HepG2 (cell line): ENCODE results near the gene INSIG1. TPM values are rescaled to one million over a fixed set of nuclear protein-coding genes. Genes with fewer than 3 reads are reported as not detected.

ENCODE experiments used
- ATAC-seq: fragments of 200-7000 bp; cut with Tn5 transposase; 3 replicates; pipeline ENCODE4 v1.9.1; 2020; ENCODE audit warnings: mild to moderate bottlenecking, moderate library complexity
- BruUV-seq: library from RNA; stranded (reverse); fragments of 400-500 nt; replicated peaks from 2 replicates; lab custom pipeline; 2021; lab: Mats Ljungman, UMichigan
- CTCF ChIA-PET: fragments of 300-600 bp; formaldehyde crosslinking; extraction: SDS; loops from one replicate; lab custom pipeline; 2021; ENCODE audit warnings: low total read pairs, inconsistent platforms, low intra/inter-chr PET ratio; lab: Yijun Ruan, JAX
- POLR2A ChIA-PET: fragments of 350-600 bp; sonication (Branson Sonifier 250); formaldehyde crosslinking; loops from one replicate; lab custom pipeline; 2020; ENCODE audit warnings: antibody characterized with exemption, inconsistent platforms; lab: Yijun Ruan, JAX
- DNase-seq: peaks from one replicate; pipeline ENCODE4 v3.0.0-alpha.2; 2015; ENCODE audit warnings: low spot score
- FAIRE-seq: peaks from 3 replicates; lab custom pipeline; 2011; peaks lifted over from hg19 to GRCh38; lab: Jason Lieb, UNC
- H2AFZ ChIP-seq: one replicate; pipeline ENCODE4 v1.6.1; 2011; ENCODE audit warnings: low read length, inconsistent platforms
- H3K27ac ChIP-seq: fragments of 300-600 bp; 3 replicates; pipeline ENCODE4 v1.8.0; 2011; ENCODE audit warnings: mixed run types, mild to moderate bottlenecking, mixed read lengths, low read length, inconsistent platforms; ENCODE audit not compliant: insufficient read depth; ENCODE audit errors: extremely low read length
- H3K27me3 ChIP-seq, 2 experiments: fragments of 200-600 bp in 1 of 2; 2 replicates in 1 of 2; 3 replicates in 1 of 2; pipeline versions ENCODE4 v1.6.0 to v1.8.0; 2011; ENCODE audit warnings: low read length in 2 of 2, mild to moderate bottlenecking in 2 of 2, moderate library complexity in 2 of 2, inconsistent platforms in 1 of 2; ENCODE audit not compliant: insufficient read depth in 2 of 2, control insufficient read depth in 1 of 2
- H3K36me3 ChIP-seq, 2 experiments: fragments of 200-600 bp in 1 of 2; replicated peaks in 1 of 2; 2 replicates in 1 of 2; 3 replicates in 1 of 2; pipeline versions ENCODE4 v1.5.1 to v1.8.0; 2011; ENCODE audit warnings: low read length in 2 of 2, inconsistent platforms in 1 of 2; ENCODE audit not compliant: insufficient read depth in 2 of 2, control insufficient read depth in 1 of 2
- H3K4me1 ChIP-seq: 2 replicates; pipeline ENCODE4 v1.5.1; 2012; ENCODE audit warnings: low read length, inconsistent platforms; ENCODE audit not compliant: insufficient read depth
- H3K4me2 ChIP-seq: 2 replicates; pipeline ENCODE4 v1.6.0; 2011; ENCODE audit warnings: low read depth, low read length, inconsistent platforms
- H3K4me3 ChIP-seq, 3 experiments: fragments of 200-600 bp in 1 of 3; sonication (generic), shearing (Covaris generic) in 1 of 3; replicated peaks in 1 of 3; 2 replicates each; pipeline ENCODE4 v1.5.1; 2011 to 2016; ENCODE audit warnings: low read length in 3 of 3, inconsistent platforms in 2 of 3, low read depth in 2 of 3, mild to moderate bottlenecking in 2 of 3, control low read depth in 1 of 3, mixed read lengths in 1 of 3; ENCODE audit not compliant: insufficient read depth in 1 of 3
- H3K79me2 ChIP-seq: one replicate; pipeline ENCODE4 v1.6.1; 2011; ENCODE audit warnings: low read length, inconsistent platforms; ENCODE audit not compliant: insufficient read depth
- H3K9ac ChIP-seq: 2 replicates; pipeline ENCODE4 v1.6.0; 2011; ENCODE audit warnings: mild to moderate bottlenecking, low read depth, low read length, inconsistent platforms; ENCODE audit not compliant: insufficient read depth
- H3K9me3 ChIP-seq: 2 replicates; pipeline ENCODE4 v1.5.1; 2012; ENCODE audit warnings: mild to moderate bottlenecking, low read length
- H4K20me1 ChIP-seq: 2 replicates; pipeline ENCODE4 v1.6.0; 2011; ENCODE audit warnings: inconsistent platforms, mild to moderate bottlenecking, low read length, moderate library complexity; ENCODE audit not compliant: insufficient read depth
- ATF6 ChIP-seq: sonication (generic); formaldehyde crosslinking; conservative IDR thresholded peaks from 2 replicates; pipeline ENCODE4 v1.4.0; 2020; ENCODE audit warnings: missing genetic modification reagents
- CCAR2 ChIP-seq: fragments of 200-400 bp; formaldehyde crosslinking; optimal IDR thresholded peaks from 2 replicates; pipeline ENCODE3; 2018; ENCODE audit warnings: low read depth, mild to moderate bottlenecking, low read length, moderate library complexity
- CTCF ChIP-seq: sonication (generic); formaldehyde crosslinking; IDR thresholded peaks from 2 replicates; pipeline ENCODE4 v1.5.0; 2020; ENCODE audit warnings: mild to moderate bottlenecking, missing genetic modification reagents, moderate library complexity
- EP300 ChIP-seq, 3 experiments: sonication (generic) in 1 of 3; formaldehyde crosslinking in 1 of 3; IDR thresholded peaks; 2 replicates each; pipeline versions ENCODE4 v1.5.1 to v1.6.1; 2011 to 2020; ENCODE audit warnings: low read depth in 2 of 3, low read length in 2 of 3, borderline replicate concordance in 1 of 3, improper control_type of control experiment in 1 of 3, mild to moderate bottlenecking in 1 of 3, missing genetic modification reagents in 1 of 3, moderate library complexity in 1 of 3
- HNF1B ChIP-seq: sonication (generic); formaldehyde crosslinking; IDR thresholded peaks from 2 replicates; pipeline ENCODE4 v1.5.1; 2020; ENCODE audit warnings: mild to moderate bottlenecking, moderate library complexity, missing genetic modification reagents
- LBX2 ChIP-seq: sonication (generic); formaldehyde crosslinking; IDR thresholded peaks from 2 replicates; pipeline ENCODE4 v1.5.0; 2020; ENCODE audit warnings: missing genetic modification reagents, mild to moderate bottlenecking, borderline replicate concordance
- MEIS2 ChIP-seq: sonication (generic); formaldehyde crosslinking; IDR thresholded peaks from 2 replicates; pipeline ENCODE4 v1.9.0; 2021; ENCODE audit warnings: mild to moderate bottlenecking, missing genetic modification reagents
- PHF8 ChIP-seq: sonication (generic); formaldehyde crosslinking; IDR thresholded peaks from 2 replicates; pipeline ENCODE4 v1.5.0; 2020; ENCODE audit warnings: missing genetic modification reagents
- POGZ ChIP-seq: sonication (generic); formaldehyde crosslinking; IDR thresholded peaks from 2 replicates; pipeline ENCODE4 v1.4.0; 2020; ENCODE audit warnings: mild to moderate bottlenecking, missing genetic modification reagents
- SIX4 ChIP-seq: sonication (generic); formaldehyde crosslinking; IDR thresholded peaks from 2 replicates; pipeline ENCODE4 v1.4.0; 2020; ENCODE audit warnings: missing genetic modification reagents
- ZHX1 ChIP-seq: sonication (generic); formaldehyde crosslinking; IDR thresholded peaks from 2 replicates; pipeline ENCODE4 v1.8.1; 2022; ENCODE audit warnings: low read depth, mild to moderate bottlenecking, missing genetic modification reagents
- ZNF556 ChIP-seq: sonication (generic); formaldehyde crosslinking; IDR thresholded peaks from 2 replicates; pipeline ENCODE4 v1.4.0; 2020; ENCODE audit warnings: mild to moderate bottlenecking, missing genetic modification reagents, borderline replicate concordance
- ZNF644 ChIP-seq: IDR thresholded peaks from 2 replicates; pipeline ENCODE4 v1.6.1; 2016; ENCODE audit warnings: low read depth
- ZNF670 ChIP-seq: sonication (generic); formaldehyde crosslinking; IDR thresholded peaks from 2 replicates; pipeline ENCODE4 v1.8.0; 2022; ENCODE audit warnings: mild to moderate bottlenecking, missing genetic modification reagents, borderline replicate concordance
- WGBS: methylation state at CpG from one replicate; pipeline ENCODE4 v1.1.6; 2017; ENCODE audit warnings: low lambda C conversion rate; 5-methylcytosine and 5-hydroxymethylcytosine counted together
- in situ Hi-C: cut with HindIII; loops from 2 replicates; pipeline ENCODE4 v1.10.0; 2017; ENCODE audit warnings: low pct_unique_long_range_greater_than_20kb; ENCODE audit not compliant: extremely low pct_ligation_motif_present
- intact Hi-C: fragments of 100-400 bp; cut with micrococcal nuclease; formaldehyde crosslinking; loops from one replicate; pipeline ENCODE4 v1.10.0; 2022; ENCODE audit not compliant: unreplicated experiment
- polyA plus RNA-seq, 8 experiments: library from polyadenylated mRNA; depleted of rRNA in 3 of 8; stranded (reverse) in 7 of 8; unstranded in 1 of 8; fragments of >200 nt; fragmentation: Illumina TruSeq in 4 of 8; extraction: Trizol in 4 of 8; gene quantifications; 2 replicates each; pipeline versions ENCODE4 v1.2.1 to v1.2.3, GENCODE V29; 2011 to 2016; ENCODE audit warnings: low read depth in 4 of 8, missing spikeins in 1 of 8, mixed read lengths in 1 of 8; ENCODE audit not compliant: insufficient read depth in 1 of 8
- total RNA-seq, 5 experiments: library from RNA; depleted of rRNA; stranded (reverse); fragments of >200 nt; fragmentation: Illumina TruSeq; extraction: Trizol; gene quantifications; 2 replicates each; pipeline ENCODE4 v1.2.3, GENCODE V29; 2016; ENCODE audit warnings: low read depth in 1 of 5

INSIG1 gene
- total and polyA plus RNA-seq, 2 of the 13 experiments (the other 11 are each of a cell fraction or from before 2014, with no cell fraction given), result 0.07 to 0.11 TPM

- TF ChIP-seq CCAR2 (no peak), SIX4 (CRISPR knock-in tag) (no peak), MEIS2 (no peak), LBX2 (CRISPR knock-in tag) (no peak)
These were observed 57.5 kb downstream of the INSIG1 start (continued) for GRCh38 chr7:155355176-155355575.

GRCh38 chr7:155355745-155356144 is 58.1 kb downstream of the INSIG1 start:
- no peaks in the 10 kb centered on the region for H4K20me1 ChIP-seq
- in situ Hi-C loops (loop anchor here (5.0 kb wide), 1 partner anchor 428 kb away; no protein-coding TSS in a partner anchor), intact Hi-C loops (no loop called here)
- H3K4me1 ChIP-seq, result no peaks in the 10 kb centered on the region
- H2AFZ ChIP-seq, result no peak overlapping the region
- no peak overlapping the region for H3K4me2 ChIP-seq
- H3K36me3 ChIP-seq, result no peaks in the 10 kb centered on the region
- peaks cover 4 to 51% of the 10 kb centered on the region in 2 experiments; a peak in 3 of 5 replicates for H3K27me3 ChIP-seq
- no peak overlapping the region for H3K9ac ChIP-seq
- ATAC-seq (no peak), FAIRE-seq (no peak), DNase-seq (no peak)
- H3K79me2 ChIP-seq, result no peaks in the 10 kb centered on the region
- H3K4me3 ChIP-seq, result no peak overlapping the region
- H3K27ac ChIP-seq, result no peak overlapping the region
- WGBS, result 57% methylated on average over 7 of the region's 8 CpGs
- POLR2A ChIA-PET, result no interaction called here
- no TSS peak for BruUV-seq
- CTCF ChIA-PET, result interaction anchor here (1.9 kb wide), 1 partner anchor 428 kb away, joined by 11 read pairs; no protein-coding TSS in a partner anchor
- H3K9me3 ChIP-seq, result no peaks in the 10 kb centered on the region
- TF ChIP-seq HNF1B (CRISPR knock-in tag), result no peak
- TF ChIP-seq ZHX1, result no peak
- no peak for TF ChIP-seq ATF6
- TF ChIP-seq EP300 (IDR thresholded peaks at IDR 0.05; ENCODE audit: low read depth in 2 of 2, low read length in 2 of 2), result no peak
- no peak for TF ChIP-seq EP300 (CRISPR knock-in tag; IDR thresholded peaks at IDR 0.05; ENCODE audit: borderline replicate concordance)
- no peak for TF ChIP-seq CTCF (CRISPR knock-in tag)
- TF ChIP-seq PHF8 (CRISPR knock-in tag), result no peak
- TF ChIP-seq POGZ (CRISPR knock-in tag), result no peak
- TF ChIP-seq ZNF644 (CRISPR knock-in tag), result no peak
- TF ChIP-seq ZNF556, result no peak
- no peak for TF ChIP-seq ZNF670 (CRISPR knock-in tag)
